Heart left ventricle (tissue), 13 donors: Measurements from ENCODE around the gene CPB2.

Experiments used
- CTCF ChIP-seq, 12 donors: fragments of 200-600 bp; sonication (generic) in 4 of 12; IDR thresholded peaks; one replicate each; pipeline versions ENCODE4 v1.5.0 to v1.8.0; 2018 to 2022; ENCODE audit warnings: antibody characterized with exemption in 12 of 12, mild to moderate bottlenecking in 5 of 12
- POLR2A ChIP-seq, 2 donors: fragments of 450-650 bp; IDR thresholded peaks; one replicate each; pipeline ENCODE4 v1.6.1; 2017; ENCODE audit warnings: antibody characterized with exemption in 2 of 2, mild to moderate bottlenecking in 2 of 2, moderate library complexity in 2 of 2
- donor health status: ischemic (EF 13 %, LVEDD 7.1; RV severe dilation, severe dysfunction).
- donor health status: DM: no; HTN: yes; CAD: no.
- donor health status: DM: no; HTN: no; CAD: no.
- donor health status: ischemic (EF 25% LVEDD 6.9; RV normal size, moderate dysfunction).
- donor health status: ischemic (EF 25% LVEDD 5.7; RV mildly dilated, moderate dysfunction).
- donor health status: ischemic (EF 35%, LVEDD 5.7; RV mildly dilated, moderate dysfunction).
- donor health status: nonischemic (EF 11% LVEDD 7.7; RV severe dilation, severe dysfunction).
- donor health status: DM: yes; HTN: yes; CAD: no.
- donor health status: PGD.
- donor health status: ischemic (EF 29% LVEDD 5.4; RV normal size, mild dysfunction).
- donor health status: nonischemic (EF 23%, LVEDD 6.1; RV moderate dilation, normal function).

- TF ChIP-seq CTCF (IDR thresholded peaks at IDR 0.05): no peak
- no peak for TF ChIP-seq POLR2A (IDR thresholded peaks at IDR 0.05)
Measured at GRCh38 chr13:46131705-46132104, 26.9 kb upstream of the CPB2 start.
